Aorta (tissue), 5 donors: Measurements from ENCODE around the gene COMMD3. TPM values are rescaled to one million over a fixed set of nuclear protein-coding genes. Genes with fewer than 3 reads are reported as not detected.

Experiments
- ATAC-seq: fragments of 200-7000 bp; cut with Tn5 transposase; one replicate; pipeline ENCODE4 v1.9.1; 2022; ENCODE audit warnings: moderate library complexity; ENCODE audit not compliant: low FRiP score
- DNase-seq, 2 donors: peaks; one replicate each; pipeline ENCODE4 v3.0.0-alpha.2; 2020
- H3K27ac ChIP-seq, 2 donors: one replicate each; pipeline ENCODE4 v1.5.1; 2013; ENCODE audit warnings: low read length in 2 of 2, mild to moderate bottlenecking in 2 of 2, moderate library complexity in 2 of 2, control low read depth in 1 of 2, inconsistent platforms in 1 of 2, low read depth in 1 of 2
- H3K27me3 ChIP-seq, 2 donors: one replicate each; pipeline ENCODE4 v1.6.1; 2013; ENCODE audit warnings: control low read depth in 1 of 2, low read length in 1 of 2, mild to moderate bottlenecking in 1 of 2, moderate library complexity in 1 of 2; ENCODE audit not compliant: insufficient read depth in 2 of 2, control insufficient read depth in 1 of 2
- H3K36me3 ChIP-seq, 2 donors: one replicate each; pipeline ENCODE4 v1.6.1; 2013; ENCODE audit warnings: control low read depth in 1 of 2, low read length in 1 of 2, mild to moderate bottlenecking in 1 of 2; ENCODE audit not compliant: insufficient read depth in 2 of 2, control insufficient read depth in 1 of 2
- H3K4me1 ChIP-seq, 2 donors: one replicate each; pipeline ENCODE4 v1.6.1; 2013; ENCODE audit warnings: low read length in 2 of 2, control low read depth in 1 of 2, mild to moderate bottlenecking in 1 of 2, moderate library complexity in 1 of 2; ENCODE audit not compliant: insufficient read depth in 2 of 2, control insufficient read depth in 1 of 2
- H3K4me3 ChIP-seq, 2 donors: one replicate each; pipeline ENCODE4 v1.5.1; 2013; ENCODE audit warnings: low read length in 2 of 2, control low read depth in 1 of 2, mild to moderate bottlenecking in 1 of 2
- H3K9me3 ChIP-seq: one replicate; pipeline ENCODE4 v1.6.1; 2013; ENCODE audit warnings: mild to moderate bottlenecking, low read length; ENCODE audit not compliant: control insufficient read depth
- WGBS, 2 donors: extraction: QIAGEN DNeasy Blood & Tissue Kit; methylation state at CpG; one replicate each; pipeline ENCODE4 v1.1.7; 2013; 5-methylcytosine and 5-hydroxymethylcytosine counted together
- intact Hi-C, 2 donors: fragments of 100-400 bp; cut with DNase I; formaldehyde crosslinking; loops; one replicate each; pipeline versions ENCODE4 v1.14.2 to v1.15.0; 2022
- polyA plus RNA-seq, 2 donors: library from polyadenylated mRNA; stranded (reverse); fragments of 200-250 nt; gene quantifications; one replicate each; pipeline ENCODE4 v1.2.3, GENCODE V29; 2013
- total RNA-seq, 2 donors: library from RNA; stranded (reverse); fragmentation: NEBNext Ultra II Directional; extraction: Animal tissue kit (Norgen Biotek cat#: 25700); gene quantifications; one replicate each; pipeline ENCODE4 v1.2.1, GENCODE V29; 2021
- donor health status: healthy with polysubstance abuse.
- donor health status: Bipolar disorder and iron deficiency.
- donor health status: DM: no; HTN: no; CAD: no.
- donor health status: DM: no; HTN: no; CAD: no.
- donor health status: DM: yes; HTN: yes; CAD: no.

Gene COMMD3
- total and polyA plus RNA-seq, 4 donors: 38.9 to 75.8 (median 52.1) TPM

DNA sequence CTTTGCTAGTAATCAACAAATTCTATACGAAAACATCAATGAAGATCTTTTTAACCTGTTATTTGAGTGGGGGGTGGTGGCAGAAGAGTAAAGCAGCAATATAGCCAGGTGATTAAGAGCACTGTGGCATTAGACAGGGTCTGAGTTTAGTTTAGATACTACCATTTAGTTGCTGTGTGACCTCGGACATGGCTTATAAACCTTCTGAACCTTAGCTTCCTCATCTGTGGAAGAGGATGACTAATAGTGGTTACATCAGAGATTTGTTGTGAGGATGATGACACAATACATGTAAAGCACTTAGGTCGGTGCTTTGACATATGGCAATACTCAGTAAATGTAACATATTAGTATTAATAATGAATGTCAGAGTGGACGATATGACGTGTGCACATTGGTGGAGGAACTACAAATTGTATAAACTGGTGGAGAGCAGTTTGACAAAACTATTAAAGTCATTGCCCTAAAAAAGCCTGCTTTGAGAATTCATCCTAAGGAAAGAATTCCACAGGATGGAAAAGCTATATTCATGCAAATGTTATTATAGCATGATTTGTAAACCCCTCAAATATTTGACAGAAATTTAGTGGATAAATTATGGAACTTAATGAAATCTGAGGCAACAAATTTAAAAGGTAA, 53.4 kb downstream of the COMMD3 start:
- no peaks in the 10 kb centered on the region for H3K4me1 ChIP-seq
- no peaks in the 10 kb centered on the region for H3K27me3 ChIP-seq
- DNase-seq (no peak), ATAC-seq (no peak)
- H3K9me3 ChIP-seq: no peaks in the 10 kb centered on the region
- 85 to 92% methylated on average over 5 of the region's 5 CpGs for WGBS, 2 donors
- H3K27ac ChIP-seq: no peak overlapping the region
- intact Hi-C loops: no loop called here
- H3K36me3 ChIP-seq: no peaks in the 10 kb centered on the region
- no peak overlapping the region for H3K4me3 ChIP-seq

Other genes starting within 250 kb of the COMMD3 start
- not detected for gene EBLN1, start 98.4 kb upstream of the COMMD3 start, total RNA-seq
- gene EBLN1, start 98.4 kb upstream of the COMMD3 start, polyA plus RNA-seq: not detected
- gene BMI1, start 4.7 kb downstream of the COMMD3 start, total RNA-seq: 10 to 100 TPM; 54.8 to 55.9 TPM
- gene BMI1, start 4.7 kb downstream of the COMMD3 start, polyA plus RNA-seq: 10 to 100 TPM; 40.8 to 61.4 TPM
- under 1 TPM in 1 of 2 donors, not detected in 1; 0.36 TPM for gene SPAG6, start 29.1 kb downstream of the COMMD3 start, total RNA-seq
- gene SPAG6, start 29.1 kb downstream of the COMMD3 start, polyA plus RNA-seq: not detected